GM18511 (cell line): ENCODE data around the gene CALCOCO2.
A peak's percentile ranks its signal among the peaks of the same experiment; 100 is the strongest.
"Not testable (repeated sequence)": the region's sequence is repeated elsewhere in the genome, so short reads cannot be mapped to it uniquely, and the experiment has no call there.

Experiments
- ATAC-seq: cut with Tn5 transposase; IDR thresholded peaks from one replicate; pipeline ENCODE4 v1.9.1; 2021; ENCODE audit warnings: mild to moderate bottlenecking, moderate library complexity; ENCODE audit not compliant: unreplicated experiment

CALCOCO2 gene

GRCh38 chr17:48820936-48821335 lies 9.9 kb upstream of the CALCOCO2 start:
- ATAC-seq, result not testable (repeated sequence)

- no peak for ATAC-seq
These were observed 5.1 kb upstream of the CALCOCO2 start for GRCh38 chr17:48825446-48826381.

GRCh38 chr17:48831549-48831883 lies 681 bp downstream of the CALCOCO2 start:
- no peak for ATAC-seq

- no peak for ATAC-seq
These were observed 4.1 kb downstream of the CALCOCO2 start for GRCh38 chr17:48834973-48835372.

- ATAC-seq, result no peak
These were observed 5.1 kb downstream of the CALCOCO2 start for GRCh38 chr17:48835971-48836370.

GRCh38 chr17:48837458-48837857 lies 6.6 kb downstream of the CALCOCO2 start:
- not testable (repeated sequence) for ATAC-seq

- ATAC-seq, result no peak
These were observed 9.6 kb downstream of the CALCOCO2 start for GRCh38 chr17:48840441-48840840.

- ATAC-seq, result peak; percentile 91
These were observed 10.6 kb downstream of the CALCOCO2 start for GRCh38 chr17:48841395-48841831.

GRCh38 chr17:48842746-48843145 lies 11.9 kb downstream of the CALCOCO2 start:
- no peak for ATAC-seq

- no peak for ATAC-seq
These were observed 12.5 kb downstream of the CALCOCO2 start for GRCh38 chr17:48843187-48843900.

- no peak for ATAC-seq
These were observed 20.0 kb downstream of the CALCOCO2 start for GRCh38 chr17:48850792-48851323.

- ATAC-seq, result no peak
These were observed 24.1 kb downstream of the CALCOCO2 start for GRCh38 chr17:48854774-48855476.

GRCh38 chr17:48856122-48856821 lies 25.4 kb downstream of the CALCOCO2 start:
- no peak for ATAC-seq

- ATAC-seq, result no peak
These were observed 29.2 kb downstream of the CALCOCO2 start for GRCh38 chr17:48860034-48860433.

GRCh38 chr17:48860456-48860855 lies 29.6 kb downstream of the CALCOCO2 start:
- ATAC-seq, result no peak

GRCh38 chr17:48868916-48869500 lies 38.2 kb downstream of the CALCOCO2 start:
- no peak for ATAC-seq

GRCh38 chr17:48869821-48870318 lies 39.0 kb downstream of the CALCOCO2 start:
- ATAC-seq, result no peak

GRCh38 chr17:48871035-48871550 lies 40.3 kb downstream of the CALCOCO2 start:
- ATAC-seq, result no peak

- no peak for ATAC-seq
These were observed 40.9 kb downstream of the CALCOCO2 start for GRCh38 chr17:48871551-48872351.
